NB4 (cell line): ENCODE data around the gene CCDC187.

Source experiments
- CTCF ChIP-seq: IDR thresholded peaks from one replicate; pipeline ENCODE4 v1.5.1; 2012; ENCODE audit warnings: low read depth, low read length
- MAX ChIP-seq: IDR thresholded peaks from 2 replicates; pipeline ENCODE4 v1.6.1; 2011; ENCODE audit warnings: low read depth, low read length
- MYC ChIP-seq: IDR thresholded peaks from 2 replicates; pipeline ENCODE4 v1.6.1; 2011; ENCODE audit warnings: low read depth, low read length
- POLR2A ChIP-seq: IDR thresholded peaks from 2 replicates; pipeline ENCODE4 v1.6.1; 2011; ENCODE audit warnings: mild to moderate bottlenecking; ENCODE audit not compliant: insufficient read length; ENCODE audit errors: extremely low read depth

- TF ChIP-seq CTCF (no peak), POLR2A (no peak), MAX (no peak), MYC (no peak)
Observed at GRCh38 chr9:136230773-136231172, 73.1 kb downstream of the CCDC187 start.
